NK-92 treated with Interleukin-12 subunit alpha and Interleukin-12 subunit beta, amount 100 ng/mL, for 24 hours (cell line): ENCODE measurements around the gene RGS6.
"Not testable (repeated sequence)": the region's sequence is repeated elsewhere in the genome, so short reads cannot be mapped to it uniquely, and the experiment has no call there.

Source experiments
- DNase-seq: peaks from one replicate; lab custom pipeline; 2025; lab: John Stamatoyannopoulos, UW

Gene RGS6

GRCh38 chr14:71932229-71932981 is at the start of gene RGS6:
TSS of gene RGS6 (plus strand) at chr14:71932429.
- no peak for DNase-seq

DNA sequence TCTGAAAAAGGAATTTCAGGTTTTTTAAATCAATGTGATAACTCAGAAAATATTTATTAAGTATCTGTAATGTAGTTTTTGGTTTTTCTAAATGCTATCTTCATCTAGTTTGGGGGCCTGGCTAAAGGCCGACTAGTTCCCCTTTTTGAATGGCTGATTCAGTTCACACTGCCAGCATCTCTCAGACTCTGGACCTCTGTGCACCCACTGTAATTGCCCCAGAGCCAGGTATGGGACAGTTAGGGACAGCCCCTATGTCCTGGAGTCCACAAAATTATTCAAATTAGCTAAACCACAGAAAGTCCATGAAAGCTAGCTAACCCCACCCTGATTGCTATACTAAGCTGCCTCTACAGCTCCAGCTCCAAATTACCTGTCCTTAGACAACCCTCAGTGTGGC is 49.1 kb upstream of the RGS6 start:
- no peak for DNase-seq

DNA sequence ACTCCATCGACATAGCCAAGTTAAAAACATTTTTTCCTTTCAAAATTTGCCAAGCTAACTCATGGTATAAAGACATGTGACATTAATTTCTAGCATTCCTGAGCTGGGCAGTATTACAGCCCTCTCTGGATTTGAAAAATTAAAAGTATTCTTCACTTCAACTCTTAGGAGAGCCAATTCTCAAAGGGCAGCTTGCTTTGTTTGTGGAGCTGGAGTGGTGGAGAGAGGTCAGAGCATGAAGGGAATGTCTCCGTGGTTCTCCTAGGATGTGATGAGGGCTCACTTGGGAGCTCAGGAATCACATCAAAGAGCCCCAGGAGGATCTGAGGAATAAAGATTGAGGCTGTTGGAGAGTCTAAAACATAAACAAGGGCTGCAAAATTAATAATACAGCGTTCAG is 46.9 kb upstream of the RGS6 start:
- no peak for DNase-seq

DNA sequence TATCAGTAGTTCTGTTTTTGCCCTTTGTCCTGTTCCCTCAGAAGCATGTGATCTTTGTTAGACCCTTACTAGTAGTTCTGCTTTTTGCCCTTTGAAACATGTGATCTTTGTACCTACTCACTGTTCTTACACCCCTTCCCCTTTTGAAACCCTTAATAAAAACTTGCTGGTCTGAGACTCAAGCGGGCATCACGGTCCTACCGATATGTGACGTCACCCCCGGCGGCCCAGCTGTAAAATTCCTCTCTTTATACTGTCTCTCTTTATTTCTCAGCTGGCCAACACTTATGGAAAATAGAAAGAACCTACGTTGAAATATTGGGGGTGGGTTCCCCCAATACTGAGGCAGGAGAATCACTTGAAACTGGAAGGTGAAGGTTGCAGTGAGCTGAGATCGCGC is 44.4 kb upstream of the RGS6 start:
- DNase-seq = not testable (repeated sequence)

DNA sequence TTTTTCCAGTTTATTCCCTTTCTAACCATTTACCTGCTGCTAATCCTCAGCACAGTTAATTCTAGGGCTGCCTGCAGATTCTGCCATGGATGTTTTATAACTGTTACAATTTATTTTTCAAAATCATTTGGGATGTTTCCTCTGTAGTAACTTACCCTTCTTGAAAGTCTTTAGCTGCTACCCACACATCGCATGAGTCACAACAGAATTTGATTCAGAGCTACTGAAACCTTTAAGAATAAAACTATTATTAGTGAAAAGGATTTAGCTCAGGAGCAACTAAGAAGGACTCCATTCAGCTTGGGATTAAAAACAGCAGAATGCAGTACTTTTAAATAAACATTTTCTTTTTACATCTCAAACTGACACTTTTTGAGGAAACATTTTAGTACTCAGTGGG is 41.7 kb upstream of the RGS6 start:
- DNase-seq = no peak

- DNase-seq = no peak
Observed at GRCh38 chr14:71891185-71891584, 41.0 kb upstream of the RGS6 start.

DNA sequence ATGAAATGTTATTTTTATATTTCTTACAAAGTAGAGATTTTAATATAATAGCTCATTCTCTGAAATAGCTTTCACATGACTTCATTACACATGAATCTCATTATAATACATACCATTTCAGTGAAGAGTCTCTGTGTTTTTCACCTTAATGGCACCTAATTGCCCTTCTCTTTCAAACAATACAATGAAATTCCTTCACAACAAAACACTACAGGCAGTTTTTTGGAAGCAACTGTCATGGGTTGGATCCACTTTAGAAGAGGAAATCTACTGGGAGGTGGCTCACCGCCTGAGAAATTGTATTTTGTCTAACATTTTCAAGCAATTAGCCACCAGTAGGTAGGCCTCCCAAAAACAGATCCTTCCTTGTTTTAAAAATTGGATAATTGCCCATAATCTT is 40.3 kb upstream of the RGS6 start:
- DNase-seq = no peak

DNA sequence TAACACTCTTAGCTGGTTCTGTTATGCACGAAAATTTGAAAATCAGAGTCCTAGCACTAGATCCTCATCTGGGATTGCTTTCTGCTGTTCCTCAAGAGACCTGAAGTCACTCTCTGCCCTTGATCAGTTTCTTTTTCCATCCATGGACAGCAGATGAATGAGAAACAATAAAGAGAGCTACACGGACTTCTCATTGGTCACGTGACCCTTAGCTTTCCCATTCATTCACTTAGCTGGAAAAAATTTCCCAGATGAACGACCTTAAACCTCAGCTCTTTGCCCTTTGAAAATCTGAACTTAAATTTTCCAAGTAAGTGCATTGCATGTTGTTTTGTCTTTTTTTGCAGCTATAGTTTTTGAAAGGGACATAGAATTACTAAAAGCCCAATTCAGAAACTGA is 27.2 kb upstream of the RGS6 start:
- DNase-seq = no peak

DNA sequence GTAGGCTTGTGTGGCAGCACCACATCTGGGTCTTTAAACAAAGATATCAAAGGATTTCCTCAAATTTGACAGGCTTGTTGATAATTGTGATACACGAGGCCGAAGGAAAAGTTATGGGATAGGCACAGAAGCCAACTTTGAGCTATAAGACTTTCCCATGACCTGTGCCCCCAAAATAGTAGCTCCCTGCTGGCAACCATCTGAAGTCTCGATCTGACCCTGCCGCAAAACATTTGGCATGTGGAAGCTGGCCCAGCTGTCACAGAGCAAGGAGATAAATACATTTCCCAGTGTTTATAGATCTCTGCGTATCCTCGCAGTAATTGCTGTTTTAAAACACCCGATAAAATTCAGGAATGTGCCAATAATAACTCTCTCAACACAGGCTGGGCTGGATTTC is 26.4 kb upstream of the RGS6 start:
- no peak for DNase-seq

DNA sequence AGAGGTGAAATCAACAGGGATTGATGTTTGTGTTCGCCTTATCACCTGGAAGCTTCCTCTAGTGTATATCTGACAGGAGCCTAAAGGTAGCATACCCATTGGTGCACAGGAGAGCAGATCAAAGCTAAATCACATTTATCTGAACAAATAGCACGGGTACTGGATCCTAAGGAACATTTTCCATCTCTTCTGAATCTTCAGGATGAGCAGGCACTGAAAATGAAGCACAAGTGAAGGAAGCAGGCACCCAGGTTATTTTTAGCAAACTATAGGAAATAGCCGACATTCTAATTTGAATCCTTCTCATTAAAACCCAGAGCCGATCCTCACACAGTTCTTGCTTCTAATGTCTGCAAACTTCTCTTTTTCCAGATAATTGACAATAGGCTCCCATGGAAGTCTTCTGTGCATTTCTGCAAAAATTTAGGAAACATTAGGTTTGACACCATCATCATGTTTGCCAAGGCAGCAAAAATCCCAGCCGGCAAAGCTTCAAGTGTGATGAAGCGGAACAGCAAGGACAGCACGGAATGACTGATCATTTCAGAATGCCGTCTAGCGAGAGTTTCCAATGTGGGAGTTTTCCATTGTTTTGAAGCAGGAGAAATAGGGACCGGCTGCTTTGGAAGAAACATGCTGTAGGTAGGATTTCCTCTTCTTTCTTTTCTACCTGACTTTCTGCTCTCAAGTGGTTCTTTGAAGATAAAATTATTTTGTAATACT is 24.3 kb upstream of the RGS6 start:
- no peak for DNase-seq

DNA sequence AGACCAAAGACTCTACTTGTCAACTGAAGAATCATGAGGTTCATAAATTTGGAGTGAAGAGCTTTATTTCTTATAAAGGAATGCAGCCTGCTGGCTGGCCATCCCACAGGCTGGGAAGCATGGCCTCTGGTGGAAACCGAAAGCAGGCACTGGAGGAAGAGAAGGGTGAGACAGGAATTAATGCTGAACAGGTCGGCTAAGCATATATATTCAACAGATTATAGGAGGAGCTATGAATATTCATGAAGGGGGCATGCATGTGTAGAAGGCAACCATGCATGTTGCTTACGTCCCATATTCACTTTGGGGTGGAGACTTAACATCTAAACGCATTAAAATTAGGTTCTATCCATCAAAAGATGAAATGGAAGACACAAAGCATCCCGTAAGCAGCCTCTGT is 20.6 kb upstream of the RGS6 start:
- DNase-seq = no peak

DNA sequence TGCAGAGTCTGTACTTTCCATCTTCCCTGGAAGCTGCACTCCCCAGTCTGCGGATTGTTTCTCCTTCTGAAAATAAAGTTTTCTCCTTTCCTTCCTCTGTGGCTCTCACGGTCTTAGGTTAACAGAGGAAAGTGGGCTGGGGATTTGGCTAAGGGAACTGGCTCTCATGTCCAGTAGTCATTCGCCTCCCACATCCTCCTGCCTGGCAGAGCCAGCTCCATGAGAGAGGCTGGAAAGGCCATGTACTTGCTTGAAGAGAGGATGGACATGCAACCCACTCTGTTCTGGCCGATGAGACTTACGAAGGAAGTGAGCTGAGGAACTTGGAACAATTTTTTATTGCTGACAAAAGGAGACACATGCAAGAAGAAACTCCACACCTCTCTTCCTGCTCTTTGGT is 18.9 kb upstream of the RGS6 start:
- DNase-seq = no peak

DNA sequence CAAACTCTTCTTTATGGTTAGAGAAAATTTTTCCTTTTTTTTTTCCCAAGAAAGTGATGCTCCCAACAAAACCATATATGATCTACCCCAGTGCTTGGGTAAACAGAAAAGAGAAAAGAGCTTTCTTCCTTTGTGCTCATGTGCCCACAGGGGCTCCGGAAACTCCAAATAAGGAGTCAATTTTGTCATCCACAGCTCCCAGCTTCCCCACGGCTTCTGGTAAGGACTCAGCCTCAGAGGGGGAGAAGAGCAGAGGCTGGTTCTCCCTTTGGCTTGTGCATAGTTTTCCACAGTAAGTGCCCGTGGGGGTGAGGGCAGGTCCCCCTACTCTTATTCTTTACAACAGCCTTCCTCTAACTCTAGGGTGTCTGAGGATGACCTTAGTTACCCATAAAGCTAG is 13.3 kb upstream of the RGS6 start:
- DNase-seq = no peak

GRCh38 chr14:71923513-71923912 is 8.7 kb upstream of the RGS6 start:
- DNase-seq = no peak

DNA sequence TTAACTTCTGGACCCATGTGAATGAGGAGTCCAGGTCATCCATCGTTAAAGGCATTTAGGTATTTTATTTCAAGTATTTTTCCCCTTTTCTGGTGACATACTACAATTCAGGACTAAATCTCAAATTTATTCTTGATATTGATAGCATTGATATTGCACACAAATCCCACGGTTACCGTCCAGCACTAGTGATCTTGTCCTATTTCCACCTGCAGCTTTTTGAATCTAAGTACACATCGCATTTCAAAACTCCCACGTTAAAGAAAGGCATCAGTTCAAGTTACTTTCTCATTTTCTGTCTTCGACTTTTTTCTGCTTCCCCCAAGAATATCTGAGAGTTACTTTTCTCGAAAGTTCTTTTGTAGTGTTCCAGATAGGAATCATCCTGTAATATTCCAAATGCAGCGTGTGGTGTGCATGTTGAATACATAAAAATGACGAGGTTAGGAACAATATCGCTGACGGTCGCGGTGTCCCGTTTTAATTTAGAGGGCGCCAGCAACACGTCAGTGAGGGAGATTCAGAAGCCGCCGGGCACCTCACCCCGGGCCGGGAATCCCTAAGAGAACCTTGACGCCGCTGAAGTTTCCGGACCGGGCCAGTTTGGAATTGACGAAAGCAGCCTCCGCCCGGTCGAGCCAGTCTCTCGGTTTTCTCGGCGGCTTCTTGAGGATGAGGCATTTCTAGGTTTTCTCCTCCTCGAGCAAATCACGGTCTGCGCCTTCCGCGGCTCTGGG is 569 bp upstream of the RGS6 start:
- no peak for DNase-seq

- DNase-seq = no peak
Observed at GRCh38 chr14:71933001-71933587, 865 bp downstream of the RGS6 start.

DNA sequence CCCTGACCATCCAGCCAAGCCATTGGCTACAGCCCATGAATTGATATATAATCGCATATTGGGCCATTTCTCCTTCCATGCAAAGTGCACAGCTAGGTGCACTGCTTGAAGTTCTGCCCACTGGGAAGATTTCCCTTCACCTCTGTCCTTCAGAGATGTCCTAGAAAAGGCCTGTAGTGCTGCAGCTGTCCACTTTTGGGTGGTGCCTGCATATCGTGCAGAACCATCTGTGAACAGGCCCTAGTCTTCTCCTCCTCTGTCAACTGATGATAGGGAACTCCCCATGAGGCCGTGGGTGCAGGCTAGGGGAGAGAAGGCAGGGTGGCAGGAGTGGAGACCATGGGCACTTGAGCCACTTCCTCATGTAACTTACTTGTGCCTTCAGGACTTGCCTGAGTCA is 6.0 kb downstream of the RGS6 start:
- DNase-seq = not testable (repeated sequence)

GRCh38 chr14:71939344-71939743 is 7.1 kb downstream of the RGS6 start:
- not testable (repeated sequence) for DNase-seq

DNA sequence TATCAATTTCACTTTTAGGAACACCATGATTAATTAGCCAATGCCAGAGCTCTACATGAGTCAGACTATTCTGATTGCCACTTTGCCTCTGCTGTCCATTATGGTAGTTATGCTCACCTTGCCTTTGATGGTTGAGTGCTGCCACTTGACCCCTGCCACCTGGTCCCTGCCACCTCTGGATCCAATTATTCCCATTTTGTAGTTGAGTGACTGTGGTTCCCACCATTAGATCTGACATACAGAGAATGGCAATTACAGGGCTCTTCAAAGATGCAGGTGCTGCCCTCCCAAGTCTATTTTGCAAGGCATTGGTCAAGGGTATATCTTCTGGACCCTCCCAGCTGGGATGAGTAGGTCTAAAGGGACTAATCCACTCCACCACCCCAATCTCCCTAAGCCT is 8.3 kb downstream of the RGS6 start:
- not testable (repeated sequence) for DNase-seq

GRCh38 chr14:71941616-71942015 is 9.4 kb downstream of the RGS6 start:
- DNase-seq = not testable (repeated sequence)

- DNase-seq = no peak
Observed at GRCh38 chr14:71942904-71943694, 10.9 kb downstream of the RGS6 start.

- no peak for DNase-seq
Observed at GRCh38 chr14:71943695-71944018, 11.4 kb downstream of the RGS6 start.
